ENCODE data around the gene SERGEF.

GRCh38 chr11:17792161-17792560 lies 220.7 kb downstream of the SERGEF start:
- TF ChIP-seq POLR2AphosphoS5 (IDR thresholded peaks at IDR 0.05) (no peak), CTCF (IDR thresholded peaks at IDR 0.05) (no peak), POLR2A (IDR thresholded peaks at IDR 0.05; ENCODE audit: low read depth) (no peak), EP300 (IDR thresholded peaks at IDR 0.05) (no peak)

Data from esophagus muscularis mucosa (tissue), 4 donors.